Epithelial cell of esophagus (primary cell): ENCODE measurements around the gene TUB.

Experiments
- DNase-seq: peaks from one replicate; pipeline ENCODE4 v3.0.0; 2010; ENCODE audit warnings: low read depth
- H3K4me3 ChIP-seq: 2 replicates; pipeline ENCODE4 v1.5.1; 2011; ENCODE audit warnings: mild to moderate bottlenecking, low read length, control low read depth
- TF ChIP-seq, protein P1 (sequence below): IDR thresholded peaks from 2 replicates; pipeline ENCODE4 v1.5.1; 2011; ENCODE audit warnings: low read depth, mild to moderate bottlenecking, low read length, control low read depth, inconsistent platforms; ENCODE audit not compliant: insufficient read depth; ENCODE audit errors: missing control alignments

TUB gene

GRCh38 chr11:8080069-8080670, 841 bp upstream of the TUB start:
- TF ChIP-seq, protein P1, sequence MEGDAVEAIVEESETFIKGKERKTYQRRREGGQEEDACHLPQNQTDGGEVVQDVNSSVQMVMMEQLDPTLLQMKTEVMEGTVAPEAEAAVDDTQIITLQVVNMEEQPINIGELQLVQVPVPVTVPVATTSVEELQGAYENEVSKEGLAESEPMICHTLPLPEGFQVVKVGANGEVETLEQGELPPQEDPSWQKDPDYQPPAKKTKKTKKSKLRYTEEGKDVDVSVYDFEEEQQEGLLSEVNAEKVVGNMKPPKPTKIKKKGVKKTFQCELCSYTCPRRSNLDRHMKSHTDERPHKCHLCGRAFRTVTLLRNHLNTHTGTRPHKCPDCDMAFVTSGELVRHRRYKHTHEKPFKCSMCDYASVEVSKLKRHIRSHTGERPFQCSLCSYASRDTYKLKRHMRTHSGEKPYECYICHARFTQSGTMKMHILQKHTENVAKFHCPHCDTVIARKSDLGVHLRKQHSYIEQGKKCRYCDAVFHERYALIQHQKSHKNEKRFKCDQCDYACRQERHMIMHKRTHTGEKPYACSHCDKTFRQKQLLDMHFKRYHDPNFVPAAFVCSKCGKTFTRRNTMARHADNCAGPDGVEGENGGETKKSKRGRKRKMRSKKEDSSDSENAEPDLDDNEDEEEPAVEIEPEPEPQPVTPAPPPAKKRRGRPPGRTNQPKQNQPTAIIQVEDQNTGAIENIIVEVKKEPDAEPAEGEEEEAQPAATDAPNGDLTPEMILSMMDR, result no peak
- no peak for DNase-seq
- H3K4me3 ChIP-seq, result no peak overlapping the region

DNA sequence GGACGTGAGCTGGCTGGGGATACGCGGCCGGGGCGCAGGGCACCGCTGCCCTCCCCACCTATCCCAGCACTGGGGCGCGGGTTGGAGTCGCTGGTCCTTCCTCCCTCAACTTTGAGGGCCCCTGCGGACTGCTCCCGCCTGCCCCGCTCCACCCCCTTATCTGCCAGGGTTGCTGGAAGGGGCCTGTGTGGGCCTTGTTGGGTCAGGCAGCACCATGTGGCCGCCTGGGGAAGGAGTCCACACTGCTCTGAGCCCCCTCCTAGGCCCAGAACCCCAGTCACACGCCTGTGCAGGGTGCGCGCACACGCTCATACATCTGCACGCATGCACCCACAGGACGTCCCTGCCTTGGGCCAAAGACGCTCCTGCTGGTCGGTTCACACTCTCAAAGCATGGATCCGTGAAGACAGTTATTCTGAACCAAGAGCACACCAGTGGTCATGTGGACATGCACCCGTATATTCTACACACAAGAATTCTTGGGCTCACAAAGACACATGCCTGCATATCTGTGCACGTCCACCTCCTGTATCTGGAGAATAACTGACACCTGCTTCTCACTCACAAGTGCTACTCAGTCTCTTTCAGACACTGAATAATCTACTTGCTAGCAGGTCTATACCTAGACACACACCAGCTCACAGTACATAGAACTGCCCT, 710 bp downstream of the TUB start:
- DNase-seq, result no peak
- H3K4me3 ChIP-seq, result peak overlapping the region; percentile 25
- TF ChIP-seq, protein P1, result no peak

DNA sequence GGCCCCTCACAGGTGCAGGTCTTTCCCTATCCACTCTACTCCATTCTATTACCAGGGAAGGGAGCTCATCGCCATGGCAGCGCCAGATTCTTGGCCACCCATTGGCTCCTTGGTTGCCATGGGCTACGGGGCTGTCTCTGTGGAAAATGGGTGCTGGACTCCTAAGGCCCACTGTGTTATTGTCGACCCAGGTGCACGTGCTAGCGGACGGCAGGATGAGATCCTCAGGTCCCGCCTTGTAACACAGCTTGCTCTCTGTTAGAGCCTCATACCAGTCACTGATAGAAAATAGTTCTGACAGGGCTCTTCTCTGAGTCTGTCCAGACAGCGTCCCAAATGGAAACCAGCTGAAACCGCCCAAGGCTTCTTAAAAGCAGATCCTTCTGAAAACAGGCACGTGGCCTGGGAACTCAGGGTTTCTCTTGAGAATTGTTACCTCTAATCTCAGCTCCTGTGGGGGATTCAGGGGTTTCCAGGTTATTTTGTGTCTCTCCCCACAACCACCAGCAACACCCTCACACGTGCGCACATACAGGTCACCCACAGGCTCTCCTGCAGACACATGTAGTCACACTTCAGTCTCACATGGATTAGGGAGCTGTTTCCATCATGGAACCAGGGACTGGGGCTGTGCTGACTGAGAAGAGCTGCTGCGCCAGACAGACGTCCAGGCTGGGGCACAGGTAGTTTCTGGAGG, 1.5 kb downstream of the TUB start:
- DNase-seq, result no peak
- H3K4me3 ChIP-seq, result no peak overlapping the region
- TF ChIP-seq, protein P1, result no peak

GRCh38 chr11:8083088-8083395, 2.0 kb downstream of the TUB start:
- no peak overlapping the region for H3K4me3 ChIP-seq
- TF ChIP-seq, protein P1, result no peak
- DNase-seq, result no peak

- no peak overlapping the region for H3K4me3 ChIP-seq
- TF ChIP-seq, protein P1, result no peak
- DNase-seq, result no peak
Measured at GRCh38 chr11:8083871-8084281, 2.9 kb downstream of the TUB start.

DNA sequence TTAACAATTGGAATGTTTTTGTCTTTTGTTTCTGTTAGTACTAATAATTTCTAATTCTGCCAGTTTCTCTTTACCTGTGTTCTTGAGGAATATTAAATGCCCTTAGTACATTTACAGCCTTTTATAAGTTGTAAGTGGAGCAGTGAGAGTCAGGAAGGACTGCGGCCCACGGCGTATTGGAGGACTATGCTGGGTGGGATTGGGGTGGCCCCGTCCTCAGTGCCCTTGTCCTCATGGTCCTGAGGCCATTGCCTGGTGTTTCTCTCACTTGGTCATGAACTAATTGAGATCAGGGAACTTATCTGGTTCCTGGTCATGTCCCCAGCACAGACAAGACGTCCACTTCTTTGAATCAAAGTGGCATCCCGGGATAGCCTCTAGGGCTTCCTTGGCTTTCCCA, 3.3 kb downstream of the TUB start:
- H3K4me3 ChIP-seq, result no peak overlapping the region
- TF ChIP-seq, protein P1, result no peak
- no peak for DNase-seq
